Diencephalon (tissue), 1 donor: ENCODE measurements around the gene BTN1A1. TPM values are rescaled to one million over a fixed set of nuclear protein-coding genes. Genes with fewer than 3 reads are reported as not detected.

Source experiments
- small RNA-seq: library from RNA; depleted of rRNA; stranded (forward); fragments of <200 nt; gene quantifications from one replicate; pipeline ENCODE3, GENCODE V24; 2014
- total RNA-seq: library from RNA; depleted of rRNA; stranded (reverse); fragments of >200 nt; gene quantifications from one replicate; pipeline ENCODE4 v1.2.3, GENCODE V29; 2014

Gene BTN1A1, protein sequence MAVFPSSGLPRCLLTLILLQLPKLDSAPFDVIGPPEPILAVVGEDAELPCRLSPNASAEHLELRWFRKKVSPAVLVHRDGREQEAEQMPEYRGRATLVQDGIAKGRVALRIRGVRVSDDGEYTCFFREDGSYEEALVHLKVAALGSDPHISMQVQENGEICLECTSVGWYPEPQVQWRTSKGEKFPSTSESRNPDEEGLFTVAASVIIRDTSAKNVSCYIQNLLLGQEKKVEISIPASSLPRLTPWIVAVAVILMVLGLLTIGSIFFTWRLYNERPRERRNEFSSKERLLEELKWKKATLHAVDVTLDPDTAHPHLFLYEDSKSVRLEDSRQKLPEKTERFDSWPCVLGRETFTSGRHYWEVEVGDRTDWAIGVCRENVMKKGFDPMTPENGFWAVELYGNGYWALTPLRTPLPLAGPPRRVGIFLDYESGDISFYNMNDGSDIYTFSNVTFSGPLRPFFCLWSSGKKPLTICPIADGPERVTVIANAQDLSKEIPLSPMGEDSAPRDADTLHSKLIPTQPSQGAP
- total RNA-seq, result not detected

DNA sequence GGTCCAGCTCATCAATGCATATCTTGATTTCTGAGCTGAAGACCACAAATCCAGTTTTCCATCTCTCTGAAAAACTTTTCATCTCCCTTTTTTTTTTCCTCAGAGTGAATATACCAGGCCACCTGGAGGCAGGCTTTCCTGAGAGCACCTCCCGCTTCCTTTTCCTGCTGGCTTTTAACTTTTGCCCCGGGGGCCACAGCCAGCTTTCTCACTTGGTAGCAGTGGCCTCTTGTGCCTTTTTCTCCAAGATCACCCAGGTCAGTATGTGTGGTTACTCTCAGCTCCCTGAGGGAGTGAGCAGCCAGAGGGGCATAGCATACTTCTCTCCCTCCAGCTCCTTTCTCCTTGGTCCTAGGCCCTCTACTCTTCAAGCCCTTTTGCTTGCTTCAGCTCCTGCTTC is at the start of gene BTN1A1:
BTN1A1 (plus strand) TSS at position 202 of the 400 bp plus-strand sequence. CDS start 984 bp downstream, outside the sequence.

DNA sequence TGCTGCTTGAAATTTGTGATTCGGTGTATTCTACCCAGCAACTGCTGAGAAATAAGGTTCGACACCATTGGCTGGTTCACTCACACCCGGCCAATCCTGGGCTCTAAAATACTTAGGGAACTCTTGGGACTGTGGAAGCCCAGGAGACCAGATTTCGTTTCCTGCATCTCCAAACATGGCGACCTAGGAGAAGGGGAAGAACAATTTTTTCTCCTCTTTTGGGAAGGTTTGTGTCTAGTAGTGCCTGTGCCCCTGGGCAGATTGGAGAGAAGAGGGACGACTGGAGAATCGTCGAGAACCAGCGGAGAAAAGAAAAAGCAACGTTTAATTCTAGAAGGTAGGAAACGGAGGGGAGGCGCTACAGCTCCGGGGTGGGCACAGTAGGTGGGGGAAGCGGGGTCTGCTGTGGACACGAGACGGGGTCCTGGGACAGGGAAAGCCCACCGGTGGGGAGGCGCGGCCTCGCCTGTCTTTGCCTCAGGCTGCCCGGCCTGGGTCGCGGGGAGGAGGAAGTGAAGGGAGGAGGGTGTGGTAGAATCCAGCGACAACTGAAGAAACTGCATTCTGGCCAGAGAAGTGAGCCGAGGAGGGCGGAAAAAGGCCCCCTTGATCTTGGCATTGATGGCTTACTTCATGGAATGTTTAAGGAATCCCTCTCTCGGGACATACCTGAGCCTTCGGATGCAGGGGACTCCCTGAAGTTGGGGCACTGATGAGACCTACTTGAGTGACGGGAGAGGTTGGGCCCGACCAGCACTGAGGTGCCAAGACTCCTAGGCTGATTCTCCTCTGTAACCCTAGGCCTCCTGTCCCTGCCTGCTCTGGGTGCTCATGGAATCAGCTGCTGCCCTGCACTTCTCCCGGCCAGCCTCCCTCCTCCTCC is 42.1 kb upstream of the BTN1A1 start, which contains the start of gene BTN2A1:
BTN2A1 (plus strand) TSS at position 150 of the 883 bp plus-strand sequence; CDS start at position 832, 682 bp downstream.

DNA sequence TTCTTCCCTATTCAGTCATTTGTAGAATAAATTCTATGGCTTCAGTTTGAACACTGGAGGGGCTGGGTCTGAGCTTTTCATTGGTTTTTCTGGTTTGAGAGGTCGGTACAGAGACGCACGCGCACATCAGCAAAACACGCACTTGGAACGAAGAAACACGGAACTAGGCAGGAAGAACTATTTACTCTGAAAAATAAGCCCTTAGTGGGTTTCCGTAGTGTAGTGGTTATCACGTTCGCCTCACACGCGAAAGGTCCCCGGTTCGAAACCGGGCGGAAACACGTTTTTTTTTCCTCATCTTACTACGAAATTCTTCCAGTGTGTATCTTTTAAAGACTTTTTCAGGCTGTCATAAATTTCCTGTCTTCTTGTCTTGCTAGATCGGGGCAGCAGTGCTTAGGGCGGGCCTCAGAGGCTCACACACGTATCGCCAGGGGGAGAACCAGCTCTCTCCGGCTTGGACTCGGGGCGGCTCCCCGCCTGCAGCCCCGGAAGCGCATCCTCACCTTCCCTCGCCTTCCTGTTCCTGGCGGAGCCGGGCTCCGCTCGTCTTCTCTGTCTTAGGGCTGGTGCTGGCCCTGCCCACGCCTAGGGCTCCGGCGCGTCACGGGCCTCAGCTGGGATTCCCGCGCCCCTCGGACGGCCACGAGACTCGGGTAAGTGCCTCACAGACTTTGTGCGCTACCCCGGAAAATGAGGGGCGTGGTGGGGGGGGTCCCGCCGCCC is 37.9 kb downstream of the BTN1A1 start, which contains the start of gene HMGN4:
HMGN4 (plus strand) TSS at position 521 of the 726 bp plus-strand sequence. CDS start 6,841 bp downstream, outside the sequence.

Small RNA genes lying within 50 kb of the gene (small RNA-seq; reads per million reads assigned to genes)
- gene RNU6-502P, result not detected

Other genes with a start within 250 kb of the BTN1A1 start
- gene BTN3A2, start 135.1 kb upstream of the BTN1A1 start, total RNA-seq, result 6.2 TPM
- 3.5 TPM for gene BTN2A2, start 117.2 kb upstream of the BTN1A1 start, total RNA-seq
- gene BTN3A1, start 98.0 kb upstream of the BTN1A1 start, total RNA-seq, result 14.3 TPM
- gene BTN3A3, start 59.8 kb upstream of the BTN1A1 start, total RNA-seq, result 5.8 TPM
- gene BTN2A1, start 42.3 kb upstream of the BTN1A1 start, total RNA-seq, result 15.5 TPM
- gene HMGN4, start 38.1 kb downstream of the BTN1A1 start, total RNA-seq, result 54.7 TPM
- gene ABT1, start 96.7 kb downstream of the BTN1A1 start, total RNA-seq, result 8.5 TPM
- 32.8 TPM for gene ZNF322, start 159.4 kb downstream of the BTN1A1 start, total RNA-seq